HG03442 (cell line): ENCODE data around the gene EPHA5.

ENCODE experiments used
- ATAC-seq: cut with Tn5 transposase; IDR thresholded peaks from one replicate; pipeline ENCODE4 v1.9.1; 2021; ENCODE audit warnings: mild to moderate bottlenecking, moderate library complexity; ENCODE audit not compliant: unreplicated experiment

Gene EPHA5

GRCh38 chr4:65670331-65671031, at the start of gene EPHA5:
Gene EPHA5 (minus strand): TSS chr4:65670489. CDS start chr4:65669742, 747 bp downstream.
- no peak for ATAC-seq

GRCh38 chr4:65719635-65720034, 49.3 kb upstream of the EPHA5 start:
- no peak for ATAC-seq

- no peak for ATAC-seq
Measured at GRCh38 chr4:65698631-65699030, 28.3 kb upstream of the EPHA5 start.

- no peak for ATAC-seq
Measured at GRCh38 chr4:65696436-65696835, 26.1 kb upstream of the EPHA5 start.

- ATAC-seq: no peak
Measured at GRCh38 chr4:65671372-65671771, 1.1 kb upstream of the EPHA5 start.

GRCh38 chr4:65670020-65670330, 314 bp downstream of the EPHA5 start:
- ATAC-seq: no peak

- no peak for ATAC-seq
Measured at GRCh38 chr4:65669111-65670019, 924 bp downstream of the EPHA5 start.

- ATAC-seq: no peak
Measured at GRCh38 chr4:65668201-65669089, 1.8 kb downstream of the EPHA5 start.

GRCh38 chr4:65667506-65668041, 2.7 kb downstream of the EPHA5 start:
- no peak for ATAC-seq

- ATAC-seq: no peak
Measured at GRCh38 chr4:65665771-65666523, 4.3 kb downstream of the EPHA5 start.

GRCh38 chr4:65661471-65661870, 8.8 kb downstream of the EPHA5 start:
- no peak for ATAC-seq

GRCh38 chr4:65658117-65658516, 12.2 kb downstream of the EPHA5 start:
- no peak for ATAC-seq

- ATAC-seq: no peak
Measured at GRCh38 chr4:65656008-65656407, 14.3 kb downstream of the EPHA5 start.

GRCh38 chr4:65654976-65655375, 15.3 kb downstream of the EPHA5 start:
- no peak for ATAC-seq

- no peak for ATAC-seq
Measured at GRCh38 chr4:65653740-65654361, 16.4 kb downstream of the EPHA5 start.

- ATAC-seq: no peak
Measured at GRCh38 chr4:65651751-65652150, 18.5 kb downstream of the EPHA5 start.

GRCh38 chr4:65651031-65651430, 19.3 kb downstream of the EPHA5 start:
- ATAC-seq: no peak

GRCh38 chr4:65646136-65646535, 24.2 kb downstream of the EPHA5 start:
- no peak for ATAC-seq

- ATAC-seq: no peak
Measured at GRCh38 chr4:65645185-65645584, 25.1 kb downstream of the EPHA5 start.
